K562 (cell line): ENCODE measurements around the gene MXI1. TPM values are rescaled to one million over a fixed set of nuclear protein-coding genes. Genes with fewer than 3 reads are reported as not detected.

Experiments
- BRD9 ChIP-seq: fragments of 450-650 bp; IDR thresholded peaks from 2 replicates; pipeline ENCODE4 v1.6.1; 2018; ENCODE audit warnings: low read depth; ENCODE audit not compliant: partially characterized antibody
- CBX1 ChIP-seq: sonication (generic); IDR thresholded peaks from 2 replicates; pipeline ENCODE4 v1.6.1; 2016; ENCODE audit warnings: antibody characterized with exemption, low read depth, mild to moderate bottlenecking
- DLX4 ChIP-seq: fragments of 250-450 bp; sonication (Bioruptor Pico); IDR thresholded peaks from 2 replicates; pipeline ENCODE4 v1.6.1; 2021; ENCODE audit warnings: mild to moderate bottlenecking
- ELF2 ChIP-seq: fragments of 250-450 bp; sonication (Bioruptor Pico); IDR thresholded peaks from 2 replicates; pipeline ENCODE4 v1.5.0; 2021; ENCODE audit warnings: mild to moderate bottlenecking
- ETS1 ChIP-seq: conservative IDR thresholded peaks from 2 replicates; pipeline ENCODE4 v1.6.1; 2011; ENCODE audit warnings: low read depth, mild to moderate bottlenecking, low read length; ENCODE audit not compliant: control insufficient read depth
- KHSRP ChIP-seq: fragments of 450-650 bp; IDR thresholded peaks from 2 replicates; pipeline ENCODE4 v1.6.1; 2017
- L3MBTL2 ChIP-seq: fragments of 450-650 bp; IDR thresholded peaks from 2 replicates; pipeline ENCODE4 v1.6.1; 2016; ENCODE audit warnings: mild to moderate bottlenecking, moderate library complexity
- LEF1 ChIP-seq: fragments of 450-650 bp; IDR thresholded peaks from 2 replicates; pipeline ENCODE4 v1.6.1; 2016; ENCODE audit warnings: mild to moderate bottlenecking
- NBN ChIP-seq: fragments of 450-650 bp; IDR thresholded peaks from 2 replicates; pipeline ENCODE4 v1.6.1; 2016; ENCODE audit warnings: low read depth, mild to moderate bottlenecking
- NFRKB ChIP-seq: fragments of 450-650 bp; IDR thresholded peaks from 2 replicates; pipeline ENCODE4 v1.6.1; 2016; ENCODE audit warnings: low read depth
- OTX1 ChIP-seq: fragments of 450-650 bp; formaldehyde crosslinking; IDR thresholded peaks from 2 replicates; pipeline ENCODE4 v1.4.0; 2022; ENCODE audit warnings: mild to moderate bottlenecking
- POLR2A ChIP-seq: fragments of 450-650 bp; conservative IDR thresholded peaks from 2 replicates; pipeline ENCODE4 v1.6.1; 2016
- POLR2B ChIP-seq: fragments of 450-650 bp; IDR thresholded peaks from 2 replicates; pipeline ENCODE4 v1.6.1; 2018; ENCODE audit warnings: low read depth; ENCODE audit not compliant: partially characterized antibody
- POLR2H ChIP-seq: IDR thresholded peaks from 2 replicates; pipeline ENCODE4 v1.6.1; 2016; ENCODE audit warnings: missing genetic modification characterization, low read depth, mild to moderate bottlenecking, control low read depth, missing compliant biosample characterization, moderate library complexity
- RFX5 ChIP-seq: IDR thresholded peaks from 2 replicates; pipeline ENCODE4 v1.6.1; 2011; ENCODE audit warnings: low read depth, mild to moderate bottlenecking, improper control_type of control experiment, low read length
- RNF219 ChIP-seq: fragments of 250-450 bp; sonication (Bioruptor Pico); IDR thresholded peaks from 2 replicates; pipeline ENCODE4 v1.5.0; 2022; ENCODE audit warnings: mild to moderate bottlenecking
- SIRT6 ChIP-seq: IDR thresholded peaks from one replicate; pipeline ENCODE4 v1.6.1; 2012; ENCODE audit warnings: low read depth, mild to moderate bottlenecking, control low read depth, inconsistent platforms, low read length, moderate library complexity
- SREBF1 ChIP-seq: fragments of 150-350 bp; IDR thresholded peaks from 2 replicates; pipeline ENCODE4 v1.6.1; 2014; ENCODE audit warnings: antibody characterized with exemption, low read depth, low read length, borderline replicate concordance
- TAF9B ChIP-seq: fragments of 450-650 bp; IDR thresholded peaks from 2 replicates; pipeline ENCODE4 v1.6.1; 2018; ENCODE audit warnings: mild to moderate bottlenecking; ENCODE audit not compliant: partially characterized antibody
- TARDBP ChIP-seq: fragments of 450-650 bp; IDR thresholded peaks from 2 replicates; pipeline ENCODE4 v1.6.1; 2016
- U2AF2 ChIP-seq: fragments of 200-400 bp; formaldehyde crosslinking; optimal IDR thresholded peaks from 2 replicates; pipeline ENCODE3; 2017; ENCODE audit warnings: low read depth, mild to moderate bottlenecking, low read length
- YY1 ChIP-seq, 3 experiments: IDR thresholded peaks; 2 replicates each; pipeline ENCODE4 v1.6.1; 2011; ENCODE audit warnings: low read length in 2 of 3, mild to moderate bottlenecking in 2 of 3, moderate library complexity in 2 of 3, borderline replicate concordance in 1 of 3, control low read depth in 1 of 3, low read depth in 1 of 3; ENCODE audit not compliant: insufficient read depth in 3 of 3, insufficient replicate concordance in 2 of 3, control insufficient read depth in 1 of 3, insufficient read length in 1 of 3; ENCODE audit errors: extremely low read depth in 1 of 3
- ZNF12 ChIP-seq: sonication (generic); formaldehyde crosslinking; IDR thresholded peaks from 2 replicates; pipeline ENCODE4 v1.4.0; 2020; ENCODE audit warnings: mild to moderate bottlenecking, missing genetic modification reagents
- ZNF184 ChIP-seq: sonication (generic); formaldehyde crosslinking; IDR thresholded peaks from 2 replicates; pipeline ENCODE4 v1.5.0; 2020; ENCODE audit warnings: missing genetic modification reagents
- ZNF197 ChIP-seq: fragments of 200-800 bp; sonication (Bioruptor generic); IDR thresholded peaks from 2 replicates; pipeline ENCODE4 v1.6.1; 2016; ENCODE audit warnings: low read depth, missing genetic modification characterization, missing compliant biosample characterization
- ZNF263 ChIP-seq: sonication (generic); formaldehyde crosslinking; IDR thresholded peaks from 2 replicates; pipeline ENCODE4 v1.8.0; 2022; ENCODE audit warnings: mild to moderate bottlenecking, missing genetic modification reagents, borderline replicate concordance
- ZNF324 ChIP-seq: fragments of 250-450 bp; sonication (Bioruptor Pico); IDR thresholded peaks from 2 replicates; pipeline ENCODE4 v1.4.0; 2020; ENCODE audit warnings: mild to moderate bottlenecking
- ZNF57 ChIP-seq: fragments of 450-650 bp; formaldehyde crosslinking; IDR thresholded peaks from 2 replicates; pipeline ENCODE4 v1.4.0; 2020; ENCODE audit warnings: mild to moderate bottlenecking, moderate library complexity
- polyA plus RNA-seq, 8 experiments: library from polyadenylated mRNA; depleted of rRNA in 4 of 8; stranded (reverse) in 5 of 8; unstranded in 3 of 8; fragments of >200 nt; fragmentation: Nextera tagmentation in 2 of 8; fragmentation: Illumina TruSeq in 1 of 8; extraction: Ambion mirVana in 2 of 8; extraction: Trizol in 1 of 8; gene quantifications; 2 replicates each; pipeline versions ENCODE4 v1.2.1 to v1.2.3, GENCODE V29; 2011 to 2014; ENCODE audit warnings: inconsistent platforms in 1 of 8, missing spikeins in 1 of 8
- total RNA-seq, 7 experiments: library from RNA; depleted of rRNA in 6 of 7; stranded (reverse); fragments of >200 nt in 6 of 7; fragmentation: Illumina TruSeq in 2 of 7; extraction: Trizol in 2 of 7; gene quantifications; 2 replicates each; pipeline versions ENCODE4 v1.2.1 to v1.2.3, GENCODE V29; 2011 to 2021; ENCODE audit warnings: low replicate concordance in 1 of 7

MXI1 gene
- total and polyA plus RNA-seq, 9 of the 15 experiments (the other 6 are each of a cell fraction or from before 2014, with no cell fraction given) = 9.1 to 23.7 (median 14.8) TPM

GRCh38 chr10:110210674-110211464, 3.5 kb downstream of the MXI1 start (continued):
- TF ChIP-seq ZNF12 (CRISPR knock-in tag) = no peak
- TF ChIP-seq ELF2 (CRISPR knock-in tag) = no peak
- TF ChIP-seq BRD9 = peak; percentile 41
- TF ChIP-seq OTX1 (CRISPR knock-in tag) = no peak
- TF ChIP-seq RFX5 = peak; percentile 99
- no peak for TF ChIP-seq ZNF324 (CRISPR knock-in tag)
- TF ChIP-seq KHSRP = peak; percentile 86
- TF ChIP-seq POLR2A = peak; percentile 63
- no peak for TF ChIP-seq SREBF1
- TF ChIP-seq ZNF197 = no peak
- no peak for TF ChIP-seq RNF219 (CRISPR knock-in tag)
- peak; percentile 33; the same call in 1 of the 2 replicates for TF ChIP-seq POLR2H
- TF ChIP-seq TARDBP = no peak
- TF ChIP-seq ZNF57 (CRISPR knock-in tag) = no peak
- peak; percentile 10; the same call in 1 of the 2 replicates for TF ChIP-seq NFRKB
- TF ChIP-seq NBN = peak; percentile 90; the same call in 1 of the 2 replicates
- TF ChIP-seq L3MBTL2 = peak; percentile 14
- no peak for TF ChIP-seq DLX4
- TF ChIP-seq TAF9B = peak; percentile 61
- peak; percentile 71 for TF ChIP-seq POLR2B
- TF ChIP-seq ZNF263 (CRISPR knock-in tag) = no peak
- TF ChIP-seq ZNF184 (CRISPR knock-in tag) = no peak
- no peak for TF ChIP-seq CBX1
- TF ChIP-seq LEF1 = peak; percentile 52; the same call in 1 of the 2 replicates
- no peak for TF ChIP-seq SIRT6
- no peak for TF ChIP-seq U2AF2
- no peak for TF ChIP-seq ETS1
- TF ChIP-seq YY1 (IDR thresholded peaks at IDR 0.05; ENCODE audit: borderline replicate concordance in 1 of 3, control insufficient read depth in 1 of 3, extremely low read depth in 1 of 3, insufficient read depth in 3 of 3, insufficient read length in 1 of 3, insufficient replicate concordance in 2 of 3, low read depth in 1 of 3, low read length in 2 of 3) = no peak
